ENCODE results near the gene MIOX. TPM values are rescaled to one million over a fixed set of nuclear protein-coding genes. Genes with fewer than 3 reads are reported as not detected.

Gene MIOX
- total and polyA plus RNA-seq, 2 of the 13 experiments (the other 11 are each of a cell fraction or from before 2014, with no cell fraction given) = 1.5 to 2.9 TPM

DNA sequence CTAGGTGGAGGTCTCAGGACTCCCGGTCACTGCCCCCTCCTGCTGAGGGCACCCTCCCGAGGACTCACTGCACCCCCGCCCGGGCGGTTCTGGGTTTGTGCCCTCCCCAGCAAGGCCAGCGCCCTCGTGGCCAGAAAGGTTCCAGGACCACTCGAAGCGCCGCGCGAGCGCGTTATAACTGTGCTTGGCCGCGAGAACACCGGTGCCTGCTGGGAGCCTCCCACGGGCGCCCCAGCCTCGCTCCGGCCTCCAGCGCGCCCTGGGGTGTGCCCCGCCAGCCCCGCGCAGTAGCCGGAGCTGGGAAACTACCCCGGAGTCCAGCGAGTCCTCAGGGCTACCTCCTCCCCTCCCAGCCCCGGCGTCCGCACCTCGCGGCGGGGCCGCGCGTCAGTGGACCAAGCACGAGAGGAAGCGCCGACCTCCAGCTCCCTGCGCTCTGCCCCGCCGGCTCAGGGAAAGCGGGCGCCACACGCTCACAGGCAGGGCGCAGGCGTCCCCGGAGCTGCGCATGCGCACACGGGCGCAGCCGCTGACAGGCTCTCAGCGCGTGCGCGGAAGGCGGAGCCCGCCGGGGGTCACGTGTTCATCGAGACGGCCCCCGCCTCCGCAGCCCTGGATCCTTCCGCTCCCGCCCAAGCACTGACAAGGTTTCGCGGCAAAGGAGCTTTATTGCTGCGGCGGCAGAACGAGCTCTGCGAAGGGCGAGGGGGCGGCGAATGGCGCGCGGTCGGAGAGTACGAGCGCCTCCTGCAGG lies 38.6 kb downstream of the MIOX start, which contains the start of gene SCO2 (continued):
- TF ChIP-seq ZBTB10 (CRISPR knock-in tag; IDR thresholded peaks at IDR 0.05; ENCODE audit: borderline replicate concordance) = no peak
- TF ChIP-seq, protein P1, sequence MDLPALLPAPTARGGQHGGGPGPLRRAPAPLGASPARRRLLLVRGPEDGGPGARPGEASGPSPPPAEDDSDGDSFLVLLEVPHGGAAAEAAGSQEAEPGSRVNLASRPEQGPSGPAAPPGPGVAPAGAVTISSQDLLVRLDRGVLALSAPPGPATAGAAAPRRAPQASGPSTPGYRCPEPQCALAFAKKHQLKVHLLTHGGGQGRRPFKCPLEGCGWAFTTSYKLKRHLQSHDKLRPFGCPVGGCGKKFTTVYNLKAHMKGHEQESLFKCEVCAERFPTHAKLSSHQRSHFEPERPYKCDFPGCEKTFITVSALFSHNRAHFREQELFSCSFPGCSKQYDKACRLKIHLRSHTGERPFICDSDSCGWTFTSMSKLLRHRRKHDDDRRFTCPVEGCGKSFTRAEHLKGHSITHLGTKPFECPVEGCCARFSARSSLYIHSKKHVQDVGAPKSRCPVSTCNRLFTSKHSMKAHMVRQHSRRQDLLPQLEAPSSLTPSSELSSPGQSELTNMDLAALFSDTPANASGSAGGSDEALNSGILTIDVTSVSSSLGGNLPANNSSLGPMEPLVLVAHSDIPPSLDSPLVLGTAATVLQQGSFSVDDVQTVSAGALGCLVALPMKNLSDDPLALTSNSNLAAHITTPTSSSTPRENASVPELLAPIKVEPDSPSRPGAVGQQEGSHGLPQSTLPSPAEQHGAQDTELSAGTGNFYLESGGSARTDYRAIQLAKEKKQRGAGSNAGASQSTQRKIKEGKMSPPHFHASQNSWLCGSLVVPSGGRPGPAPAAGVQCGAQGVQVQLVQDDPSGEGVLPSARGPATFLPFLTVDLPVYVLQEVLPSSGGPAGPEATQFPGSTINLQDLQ (CRISPR knock-in tag; IDR thresholded peaks at IDR 0.05) = 0 out of 2 replicates have a peak, but pooled peaks have one; percentile 48
- peak; percentile 26; the same call in 1 of the 2 replicates for TF ChIP-seq ZNF556 (CRISPR knock-in tag; IDR thresholded peaks at IDR 0.05; ENCODE audit: borderline replicate concordance)
- TF ChIP-seq, protein P2, sequence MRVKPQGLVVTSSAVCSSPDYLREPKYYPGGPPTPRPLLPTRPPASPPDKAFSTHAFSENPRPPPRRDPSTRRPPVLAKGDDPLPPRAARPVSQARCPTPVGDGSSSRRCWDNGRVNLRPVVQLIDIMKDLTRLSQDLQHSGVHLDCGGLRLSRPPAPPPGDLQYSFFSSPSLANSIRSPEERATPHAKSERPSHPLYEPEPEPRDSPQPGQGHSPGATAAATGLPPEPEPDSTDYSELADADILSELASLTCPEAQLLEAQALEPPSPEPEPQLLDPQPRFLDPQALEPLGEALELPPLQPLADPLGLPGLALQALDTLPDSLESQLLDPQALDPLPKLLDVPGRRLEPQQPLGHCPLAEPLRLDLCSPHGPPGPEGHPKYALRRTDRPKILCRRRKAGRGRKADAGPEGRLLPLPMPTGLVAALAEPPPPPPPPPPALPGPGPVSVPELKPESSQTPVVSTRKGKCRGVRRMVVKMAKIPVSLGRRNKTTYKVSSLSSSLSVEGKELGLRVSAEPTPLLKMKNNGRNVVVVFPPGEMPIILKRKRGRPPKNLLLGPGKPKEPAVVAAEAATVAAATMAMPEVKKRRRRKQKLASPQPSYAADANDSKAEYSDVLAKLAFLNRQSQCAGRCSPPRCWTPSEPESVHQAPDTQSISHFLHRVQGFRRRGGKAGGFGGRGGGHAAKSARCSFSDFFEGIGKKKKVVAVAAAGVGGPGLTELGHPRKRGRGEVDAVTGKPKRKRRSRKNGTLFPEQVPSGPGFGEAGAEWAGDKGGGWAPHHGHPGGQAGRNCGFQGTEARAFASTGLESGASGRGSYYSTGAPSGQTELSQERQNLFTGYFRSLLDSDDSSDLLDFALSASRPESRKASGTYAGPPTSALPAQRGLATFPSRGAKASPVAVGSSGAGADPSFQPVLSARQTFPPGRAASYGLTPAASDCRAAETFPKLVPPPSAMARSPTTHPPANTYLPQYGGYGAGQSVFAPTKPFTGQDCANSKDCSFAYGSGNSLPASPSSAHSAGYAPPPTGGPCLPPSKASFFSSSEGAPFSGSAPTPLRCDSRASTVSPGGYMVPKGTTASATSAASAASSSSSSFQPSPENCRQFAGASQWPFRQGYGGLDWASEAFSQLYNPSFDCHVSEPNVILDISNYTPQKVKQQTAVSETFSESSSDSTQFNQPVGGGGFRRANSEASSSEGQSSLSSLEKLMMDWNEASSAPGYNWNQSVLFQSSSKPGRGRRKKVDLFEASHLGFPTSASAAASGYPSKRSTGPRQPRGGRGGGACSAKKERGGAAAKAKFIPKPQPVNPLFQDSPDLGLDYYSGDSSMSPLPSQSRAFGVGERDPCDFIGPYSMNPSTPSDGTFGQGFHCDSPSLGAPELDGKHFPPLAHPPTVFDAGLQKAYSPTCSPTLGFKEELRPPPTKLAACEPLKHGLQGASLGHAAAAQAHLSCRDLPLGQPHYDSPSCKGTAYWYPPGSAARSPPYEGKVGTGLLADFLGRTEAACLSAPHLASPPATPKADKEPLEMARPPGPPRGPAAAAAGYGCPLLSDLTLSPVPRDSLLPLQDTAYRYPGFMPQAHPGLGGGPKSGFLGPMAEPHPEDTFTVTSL (CRISPR knock-in tag; IDR thresholded peaks at IDR 0.05; ENCODE audit: borderline replicate concordance) = no peak
- TF ChIP-seq MLLT10 (CRISPR knock-in tag; IDR thresholded peaks at IDR 0.05) = no peak
- no peak; the same call in 1 of the 2 replicates for TF ChIP-seq ZNF766 (CRISPR knock-in tag; IDR thresholded peaks at IDR 0.05; ENCODE audit: borderline replicate concordance)
- peak; percentile 80; the same call in 1 of the 2 replicates for TF ChIP-seq HES4 (CRISPR knock-in tag; IDR thresholded peaks at IDR 0.05; ENCODE audit: borderline replicate concordance)
- no peak for TF ChIP-seq ZNF577 (CRISPR knock-in tag; IDR thresholded peaks at IDR 0.05; ENCODE audit: borderline replicate concordance, low read depth)
- TF ChIP-seq MAFK (conservative IDR thresholded peaks at IDR 0.05 in 1 of 2, IDR thresholded peaks at IDR 0.05 in 1 of 2; ENCODE audit: low read length in 2 of 2) = peak; percentile 40 to 76; a peak in 3 of 4 replicates
- peak; percentile 68 for TF ChIP-seq POLR2AphosphoS5 (IDR thresholded peaks at IDR 0.05; ENCODE audit: low read depth, low read length)
- 0 out of 2 replicates have a peak, but pooled peaks have one; percentile 85 for TF ChIP-seq ZNF124 (CRISPR knock-in tag; IDR thresholded peaks at IDR 0.05)
- TF ChIP-seq, protein P3, sequence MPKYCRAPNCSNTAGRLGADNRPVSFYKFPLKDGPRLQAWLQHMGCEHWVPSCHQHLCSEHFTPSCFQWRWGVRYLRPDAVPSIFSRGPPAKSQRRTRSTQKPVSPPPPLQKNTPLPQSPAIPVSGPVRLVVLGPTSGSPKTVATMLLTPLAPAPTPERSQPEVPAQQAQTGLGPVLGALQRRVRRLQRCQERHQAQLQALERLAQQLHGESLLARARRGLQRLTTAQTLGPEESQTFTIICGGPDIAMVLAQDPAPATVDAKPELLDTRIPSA (CRISPR knock-in tag; IDR thresholded peaks at IDR 0.05; ENCODE audit: borderline replicate concordance) = peak; percentile 92; the same call in 1 of the 2 replicates
- TF ChIP-seq MAFF (IDR thresholded peaks at IDR 0.05; ENCODE audit: low read depth, low read length) = no peak; the same call in 1 of the 2 replicates
